HL-60 (cell line): ENCODE results near the gene ZSCAN26.

Experiments
- TF ChIP-seq, protein P1 (sequence below): IDR thresholded peaks from one replicate; pipeline ENCODE4 v1.5.1; 2011; ENCODE audit warnings: low read length, control low read depth, inconsistent platforms; ENCODE audit not compliant: insufficient read depth
- TF ChIP-seq, protein P2 (sequence below): IDR thresholded peaks from 2 replicates; pipeline ENCODE4 v1.6.1; 2012; ENCODE audit warnings: low read depth; ENCODE audit not compliant: insufficient replicate concordance

- TF ChIP-seq, protein P1, sequence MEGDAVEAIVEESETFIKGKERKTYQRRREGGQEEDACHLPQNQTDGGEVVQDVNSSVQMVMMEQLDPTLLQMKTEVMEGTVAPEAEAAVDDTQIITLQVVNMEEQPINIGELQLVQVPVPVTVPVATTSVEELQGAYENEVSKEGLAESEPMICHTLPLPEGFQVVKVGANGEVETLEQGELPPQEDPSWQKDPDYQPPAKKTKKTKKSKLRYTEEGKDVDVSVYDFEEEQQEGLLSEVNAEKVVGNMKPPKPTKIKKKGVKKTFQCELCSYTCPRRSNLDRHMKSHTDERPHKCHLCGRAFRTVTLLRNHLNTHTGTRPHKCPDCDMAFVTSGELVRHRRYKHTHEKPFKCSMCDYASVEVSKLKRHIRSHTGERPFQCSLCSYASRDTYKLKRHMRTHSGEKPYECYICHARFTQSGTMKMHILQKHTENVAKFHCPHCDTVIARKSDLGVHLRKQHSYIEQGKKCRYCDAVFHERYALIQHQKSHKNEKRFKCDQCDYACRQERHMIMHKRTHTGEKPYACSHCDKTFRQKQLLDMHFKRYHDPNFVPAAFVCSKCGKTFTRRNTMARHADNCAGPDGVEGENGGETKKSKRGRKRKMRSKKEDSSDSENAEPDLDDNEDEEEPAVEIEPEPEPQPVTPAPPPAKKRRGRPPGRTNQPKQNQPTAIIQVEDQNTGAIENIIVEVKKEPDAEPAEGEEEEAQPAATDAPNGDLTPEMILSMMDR: no peak
- TF ChIP-seq, protein P2, sequence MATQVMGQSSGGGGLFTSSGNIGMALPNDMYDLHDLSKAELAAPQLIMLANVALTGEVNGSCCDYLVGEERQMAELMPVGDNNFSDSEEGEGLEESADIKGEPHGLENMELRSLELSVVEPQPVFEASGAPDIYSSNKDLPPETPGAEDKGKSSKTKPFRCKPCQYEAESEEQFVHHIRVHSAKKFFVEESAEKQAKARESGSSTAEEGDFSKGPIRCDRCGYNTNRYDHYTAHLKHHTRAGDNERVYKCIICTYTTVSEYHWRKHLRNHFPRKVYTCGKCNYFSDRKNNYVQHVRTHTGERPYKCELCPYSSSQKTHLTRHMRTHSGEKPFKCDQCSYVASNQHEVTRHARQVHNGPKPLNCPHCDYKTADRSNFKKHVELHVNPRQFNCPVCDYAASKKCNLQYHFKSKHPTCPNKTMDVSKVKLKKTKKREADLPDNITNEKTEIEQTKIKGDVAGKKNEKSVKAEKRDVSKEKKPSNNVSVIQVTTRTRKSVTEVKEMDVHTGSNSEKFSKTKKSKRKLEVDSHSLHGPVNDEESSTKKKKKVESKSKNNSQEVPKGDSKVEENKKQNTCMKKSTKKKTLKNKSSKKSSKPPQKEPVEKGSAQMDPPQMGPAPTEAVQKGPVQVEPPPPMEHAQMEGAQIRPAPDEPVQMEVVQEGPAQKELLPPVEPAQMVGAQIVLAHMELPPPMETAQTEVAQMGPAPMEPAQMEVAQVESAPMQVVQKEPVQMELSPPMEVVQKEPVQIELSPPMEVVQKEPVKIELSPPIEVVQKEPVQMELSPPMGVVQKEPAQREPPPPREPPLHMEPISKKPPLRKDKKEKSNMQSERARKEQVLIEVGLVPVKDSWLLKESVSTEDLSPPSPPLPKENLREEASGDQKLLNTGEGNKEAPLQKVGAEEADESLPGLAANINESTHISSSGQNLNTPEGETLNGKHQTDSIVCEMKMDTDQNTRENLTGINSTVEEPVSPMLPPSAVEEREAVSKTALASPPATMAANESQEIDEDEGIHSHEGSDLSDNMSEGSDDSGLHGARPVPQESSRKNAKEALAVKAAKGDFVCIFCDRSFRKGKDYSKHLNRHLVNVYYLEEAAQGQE: no peak
These were observed 55.7 kb downstream of the ZSCAN26 start for GRCh38 chr6:28322661-28323060.
